WTC11 (cell line): ENCODE data around the gene UGCG. TPM values are rescaled to one million over a fixed set of nuclear protein-coding genes. Genes with fewer than 3 reads are reported as not detected.

ENCODE experiments used
- ATAC-seq: fragments of 200-7000 bp; cut with Tn5 transposase; 2 replicates; pipeline ENCODE4 v1.10.0; 2021; ENCODE audit warnings: mild to moderate bottlenecking, moderate library complexity
- CTCF ChIA-PET: fragments of 300-600 bp; sonication (Branson Sonifier 250); formaldehyde crosslinking; loops from one replicate; lab custom pipeline; 2021; ENCODE audit warnings: antibody characterized with exemption; lab: Charles Lee
- POLR2A ChIA-PET: fragments of 350-600 bp; sonication (Branson Sonifier 250); formaldehyde crosslinking; loops from one replicate; lab custom pipeline; 2021; ENCODE audit warnings: antibody characterized with exemption; lab: Charles Lee
- DNase-seq: peaks from one replicate; pipeline ENCODE4 v3.0.0; 2021; ENCODE audit warnings: low spot score
- H3K27ac Mint-ChIP-seq: 2 replicates; pipeline ENCODE4 v1.8.0; 2021; ENCODE audit warnings: mixed read lengths
- H3K27me3 Mint-ChIP-seq: 2 replicates; pipeline ENCODE4 v1.8.0; 2021; ENCODE audit warnings: low read depth, mild to moderate bottlenecking, moderate library complexity, mixed read lengths
- H3K36me3 Mint-ChIP-seq: 2 replicates; pipeline ENCODE4 v1.8.0; 2021; ENCODE audit warnings: mixed read lengths
- H3K4me1 Mint-ChIP-seq: 2 replicates; pipeline ENCODE4 v1.8.0; 2022; ENCODE audit warnings: mixed read lengths
- H3K4me3 Mint-ChIP-seq: 2 replicates; pipeline ENCODE4 v1.8.0; 2021; ENCODE audit warnings: mild to moderate bottlenecking, moderate library complexity, mixed read lengths
- H3K9me3 Mint-ChIP-seq: 2 replicates; pipeline ENCODE4 v1.8.0; 2021; ENCODE audit warnings: mixed read lengths
- AFF4 ChIP-seq: sonication (generic); formaldehyde crosslinking; IDR thresholded peaks from 2 replicates; pipeline ENCODE4 v1.8.1; 2023; ENCODE audit warnings: mild to moderate bottlenecking, missing genetic modification reagents, borderline replicate concordance
- ATF3 ChIP-seq: sonication (generic); formaldehyde crosslinking; conservative IDR thresholded peaks from 2 replicates; pipeline ENCODE4 v1.8.1; 2022; ENCODE audit warnings: mild to moderate bottlenecking, missing genetic modification reagents
- CDX4 ChIP-seq: fragments of 250-450 bp; sonication (Bioruptor Pico); IDR thresholded peaks from 2 replicates; pipeline ENCODE4 v1.9.0; 2021; ENCODE audit warnings: moderate library complexity, mild to moderate bottlenecking, inconsistent platforms, borderline replicate concordance
- E2F4 ChIP-seq: sonication (generic); formaldehyde crosslinking; IDR thresholded peaks from 2 replicates; pipeline ENCODE4 v1.8.1; 2022; ENCODE audit warnings: low read depth, mild to moderate bottlenecking, moderate library complexity, missing genetic modification reagents, borderline replicate concordance
- IRF2 ChIP-seq: sonication (generic); formaldehyde crosslinking; IDR thresholded peaks from 2 replicates; pipeline ENCODE4 v1.8.0; 2022; ENCODE audit warnings: low read depth, missing genetic modification reagents, borderline replicate concordance
- JAZF1 ChIP-seq: fragments of 250-450 bp; sonication (Bioruptor Pico); IDR thresholded peaks from 2 replicates; pipeline ENCODE4 v1.9.0; 2021; ENCODE audit warnings: moderate library complexity, mild to moderate bottlenecking, inconsistent platforms
- KAT7 ChIP-seq: sonication (generic); formaldehyde crosslinking; IDR thresholded peaks from 2 replicates; pipeline ENCODE4 v1.8.1; 2023; ENCODE audit warnings: missing genetic modification reagents, mild to moderate bottlenecking, borderline replicate concordance
- MLX ChIP-seq: sonication (generic); formaldehyde crosslinking; IDR thresholded peaks from 2 replicates; pipeline ENCODE4 v1.8.1; 2023; ENCODE audit warnings: mild to moderate bottlenecking, missing genetic modification reagents, moderate library complexity
- MXD4 ChIP-seq: fragments of 250-450 bp; sonication (Bioruptor Pico); IDR thresholded peaks from 2 replicates; pipeline ENCODE4 v1.8.0; 2021; ENCODE audit warnings: mild to moderate bottlenecking, moderate library complexity, borderline replicate concordance
- NFE2L1 ChIP-seq: sonication (generic); formaldehyde crosslinking; IDR thresholded peaks from 2 replicates; pipeline ENCODE4 v1.8.1; 2023; ENCODE audit warnings: missing genetic modification reagents
- PRDM15 ChIP-seq: sonication (generic); formaldehyde crosslinking; IDR thresholded peaks from 2 replicates; pipeline ENCODE4 v1.8.0; 2022; ENCODE audit warnings: missing genetic modification reagents
- SMAD4 ChIP-seq: sonication (generic); formaldehyde crosslinking; IDR thresholded peaks from 2 replicates; pipeline ENCODE4 v1.8.0; 2022; ENCODE audit warnings: mild to moderate bottlenecking, missing genetic modification reagents
- TEAD1 ChIP-seq: sonication (generic); formaldehyde crosslinking; IDR thresholded peaks from 2 replicates; pipeline ENCODE4 v1.8.0; 2022; ENCODE audit warnings: mild to moderate bottlenecking, missing genetic modification reagents
- TP53 ChIP-seq: sonication (generic); formaldehyde crosslinking; IDR thresholded peaks from 2 replicates; pipeline ENCODE4 v1.8.1; 2023; ENCODE audit warnings: mild to moderate bottlenecking, missing genetic modification reagents
- ZBTB43 ChIP-seq: sonication (generic); formaldehyde crosslinking; IDR thresholded peaks from 2 replicates; pipeline ENCODE4 v1.8.1; 2023; ENCODE audit warnings: mild to moderate bottlenecking, missing genetic modification reagents
- ZMAT4 ChIP-seq: fragments of 250-450 bp; sonication (Bioruptor Pico); IDR thresholded peaks from 2 replicates; pipeline ENCODE4 v1.9.0; 2021; ENCODE audit warnings: mild to moderate bottlenecking
- ZNF416 ChIP-seq: fragments of 250-450 bp; sonication (Bioruptor Pico); IDR thresholded peaks from 2 replicates; pipeline ENCODE4 v1.9.0; 2021; ENCODE audit warnings: mild to moderate bottlenecking, inconsistent platforms
- total RNA-seq: library from RNA; stranded (reverse); gene quantifications from 3 replicates; pipeline ENCODE4 v1.2.3, GENCODE V29; 2021

Gene UGCG
- total RNA-seq, 1 experiment from 2014 or later, result 37.5 TPM

- H3K27me3 Mint-ChIP-seq, result no peaks in the 10 kb centered on the region
- H3K4me3 Mint-ChIP-seq, result no peak overlapping the region
- TF ChIP-seq PRDM15 (CRISPR knock-in tag) (no peak), JAZF1 (CRISPR knock-in tag) (no peak), E2F4 (CRISPR knock-in tag) (no peak), KAT7 (CRISPR knock-in tag) (no peak), MXD4 (CRISPR knock-in tag) (no peak), ZBTB43 (CRISPR knock-in tag) (no peak), ATF3 (CRISPR knock-in tag) (no peak), AFF4 (no peak), MLX (CRISPR knock-in tag) (no peak), CDX4 (CRISPR knock-in tag) (no peak), ZNF416 (CRISPR knock-in tag) (no peak), ZMAT4 (CRISPR knock-in tag) (no peak), IRF2 (CRISPR knock-in tag) (no peak), TEAD1 (no peak), TP53 (no peak), SMAD4 (CRISPR knock-in tag) (no peak), NFE2L1 (CRISPR knock-in tag) (no peak)
- DNase-seq, result no peak
- no peak for ATAC-seq
- no peaks in the 10 kb centered on the region for H3K36me3 Mint-ChIP-seq
- ChIA-PET CTCF (interaction anchor here (1.4 kb wide), 1 partner anchor 105 kb away, joined by 4 read pairs; no protein-coding TSS in a partner anchor), POLR2A (no interaction called here)
- H3K27ac Mint-ChIP-seq, result no peak overlapping the region
- no peaks in the 10 kb centered on the region for H3K9me3 Mint-ChIP-seq
- peaks cover 10% of the 10 kb centered on the region for H3K4me1 Mint-ChIP-seq
Measured at GRCh38 chr9:111969622-111970021, 73.0 kb downstream of the UGCG start.
